Activated CD4-positive, alpha-beta T cell treated with anti-CD3 and anti-CD28 coated beads, Interleukin-2, amount 50 U/mL, for 4 hours (primary cell): Measurements from ENCODE around the gene KRTAP23-1.

Experiments used
- DNase-seq, 2 experiments: peaks; one replicate each; pipeline ENCODE4 v3.0.0-alpha.2; 2020

The KRTAP23-1 gene, protein sequence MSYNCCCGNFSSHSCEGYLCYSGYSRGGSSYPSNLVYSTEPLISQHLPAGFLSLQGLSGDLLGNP

GRCh38 chr21:30348506-30348905 lies at the start of gene KRTAP23-1:
KRTAP23-1 (minus strand) TSS chr21:30348606; CDS start chr21:30348606, 0 bp downstream.
- no peak for DNase-seq

DNA sequence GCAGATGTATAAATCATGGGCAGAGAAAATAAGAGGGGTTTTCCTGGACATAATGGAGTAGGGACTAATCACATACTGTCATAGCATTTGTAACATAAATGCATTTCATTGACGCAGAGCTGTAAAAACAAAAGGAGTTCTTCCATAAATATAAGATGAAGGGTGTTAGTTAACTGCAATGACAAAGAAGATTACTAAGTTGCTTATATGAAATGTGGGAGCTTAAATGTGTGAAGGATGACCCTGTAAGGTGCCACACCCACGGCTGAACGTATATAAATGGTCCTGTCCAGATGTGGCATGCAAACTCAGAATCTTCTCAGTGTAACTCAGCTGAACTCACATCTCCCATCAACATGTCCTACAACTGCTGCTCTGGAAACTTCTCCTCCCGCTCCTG lies 47.3 kb upstream of the KRTAP23-1 start, which contains the start of gene KRTAP13-1:
Gene KRTAP13-1, plus strand, starts transcription at position 301 of the 400 bp plus-strand sequence. Its CDS starts 56 bp downstream, at position 357.
- DNase-seq: no peak

DNA sequence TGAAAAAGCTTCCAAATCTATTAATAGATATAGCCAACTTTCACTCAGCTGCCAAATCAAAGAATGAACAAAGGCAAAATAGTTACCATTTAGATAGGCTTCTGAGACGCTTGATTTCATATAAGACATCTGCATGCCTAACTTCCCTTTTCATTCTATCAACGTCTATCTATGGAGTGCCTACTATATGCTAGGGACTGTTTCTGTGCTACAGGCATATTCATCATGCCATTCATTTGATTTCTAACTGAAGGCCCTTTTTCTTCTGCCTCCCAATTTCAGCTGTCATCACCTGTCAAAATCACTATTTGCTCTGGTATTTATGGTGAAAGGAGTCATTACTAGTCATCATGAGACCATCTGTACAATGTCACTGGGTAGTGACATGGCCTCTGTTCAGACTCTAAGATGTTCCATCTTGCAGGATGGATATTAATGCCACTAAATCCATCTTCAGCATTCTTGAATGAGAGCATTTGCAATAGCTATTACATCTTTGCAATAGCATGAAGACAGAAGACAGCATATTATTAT lies 43.2 kb upstream of the KRTAP23-1 start:
- DNase-seq: no peak

DNA sequence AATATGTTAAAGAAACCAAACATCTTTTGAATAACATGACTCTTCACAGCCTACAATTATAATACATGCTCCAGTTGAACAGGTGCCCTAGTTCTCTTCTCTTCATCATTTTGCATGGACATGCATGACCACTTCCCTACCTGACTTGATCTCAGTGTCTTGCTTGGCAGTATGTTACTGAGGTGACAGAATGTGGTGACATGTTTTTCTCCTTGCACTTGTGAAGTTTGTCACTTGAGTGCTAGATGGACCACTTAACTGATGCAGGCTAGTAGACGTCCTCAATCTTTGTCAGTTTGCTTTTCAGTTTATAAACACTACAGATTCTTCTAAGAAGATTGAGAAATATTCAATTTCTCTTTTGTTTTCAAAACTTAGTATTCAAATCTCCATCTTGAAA lies 33.8 kb upstream of the KRTAP23-1 start:
- no peak for DNase-seq

- no peak for DNase-seq
These were observed 23.8 kb upstream of the KRTAP23-1 start, which contains the start of gene KRTAP13-2 for GRCh38 chr21:30372139-30372770. KRTAP13-2 (minus strand) TSS chr21:30372271; CDS start chr21:30372213, 58 bp downstream.

- DNase-seq: no peak
These were observed 7.5 kb upstream of the KRTAP23-1 start for GRCh38 chr21:30355906-30356305.

DNA sequence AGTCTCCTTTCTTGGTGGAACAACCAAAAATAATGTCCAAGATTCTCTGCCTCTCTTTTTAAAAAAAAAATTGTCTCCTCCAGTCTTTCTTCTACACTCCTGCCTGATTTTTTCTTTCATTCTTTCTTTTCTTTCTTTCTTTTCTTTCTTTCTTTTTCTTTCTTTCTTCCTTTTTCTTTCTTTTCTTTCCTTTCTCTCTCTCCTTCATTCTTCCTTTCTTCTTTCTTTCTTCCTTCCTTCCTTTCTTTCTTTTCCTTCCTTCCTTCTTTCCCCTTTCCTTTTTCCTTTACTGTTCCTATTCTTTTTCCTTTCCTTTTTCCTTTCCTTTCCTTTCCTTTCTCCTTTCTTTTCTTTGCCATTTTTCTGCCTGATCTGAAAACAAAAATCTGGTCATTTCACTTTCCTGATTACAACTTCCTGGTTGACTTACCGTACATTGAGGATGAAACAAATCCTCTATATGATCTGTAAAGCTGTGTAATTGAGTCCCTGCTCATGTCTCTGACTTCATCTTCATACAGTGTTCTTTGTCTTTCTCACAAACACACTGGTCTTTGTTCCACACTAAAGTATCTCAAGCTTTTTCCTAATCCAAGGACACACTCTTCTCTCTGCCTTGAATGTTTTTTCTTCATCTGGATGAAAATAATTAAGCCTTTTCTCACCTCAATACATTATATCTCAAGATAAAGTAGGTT lies 6.1 kb upstream of the KRTAP23-1 start:
- no peak for DNase-seq

DNA sequence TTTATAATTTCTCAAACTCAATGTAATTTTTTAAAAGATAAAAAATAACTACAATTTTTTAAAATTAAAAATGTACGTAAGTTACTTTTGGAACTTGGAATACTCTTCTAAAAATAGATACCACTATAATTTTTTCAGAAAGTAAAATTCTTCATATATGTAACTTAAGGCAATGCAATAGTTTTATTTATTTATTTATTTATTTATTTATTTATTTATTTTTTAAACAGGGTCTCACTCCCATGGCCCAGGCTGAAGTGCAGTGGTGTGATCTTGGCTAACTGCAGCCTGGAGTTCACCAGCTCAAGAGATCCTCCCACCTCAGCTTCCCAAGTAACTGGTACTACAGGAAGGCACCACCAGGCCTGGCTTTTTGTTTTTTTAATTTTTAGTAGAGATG lies 3.1 kb upstream of the KRTAP23-1 start:
- DNase-seq: no peak

- no peak for DNase-seq
These were observed 1.2 kb upstream of the KRTAP23-1 start for GRCh38 chr21:30349572-30349971.

DNA sequence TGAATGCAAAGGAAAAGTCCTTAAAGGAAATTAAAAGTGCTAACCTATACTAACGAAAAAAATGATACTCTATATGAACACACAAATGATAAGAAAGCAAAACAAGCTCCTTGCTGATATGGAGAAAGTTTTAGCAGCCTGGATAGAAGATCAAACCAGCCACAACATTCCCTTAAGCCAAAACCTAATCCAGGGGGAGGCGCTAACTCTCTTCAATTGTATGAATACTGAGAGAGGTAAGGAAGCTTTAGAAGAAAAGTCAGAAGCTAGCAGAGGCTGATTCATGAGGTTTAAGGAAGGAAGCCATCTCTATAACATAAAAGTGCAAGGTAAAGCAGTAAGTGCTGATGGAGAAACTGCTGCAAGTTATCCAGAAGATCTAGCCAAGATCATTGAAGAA lies 3.4 kb downstream of the KRTAP23-1 start:
- no peak for DNase-seq

DNA sequence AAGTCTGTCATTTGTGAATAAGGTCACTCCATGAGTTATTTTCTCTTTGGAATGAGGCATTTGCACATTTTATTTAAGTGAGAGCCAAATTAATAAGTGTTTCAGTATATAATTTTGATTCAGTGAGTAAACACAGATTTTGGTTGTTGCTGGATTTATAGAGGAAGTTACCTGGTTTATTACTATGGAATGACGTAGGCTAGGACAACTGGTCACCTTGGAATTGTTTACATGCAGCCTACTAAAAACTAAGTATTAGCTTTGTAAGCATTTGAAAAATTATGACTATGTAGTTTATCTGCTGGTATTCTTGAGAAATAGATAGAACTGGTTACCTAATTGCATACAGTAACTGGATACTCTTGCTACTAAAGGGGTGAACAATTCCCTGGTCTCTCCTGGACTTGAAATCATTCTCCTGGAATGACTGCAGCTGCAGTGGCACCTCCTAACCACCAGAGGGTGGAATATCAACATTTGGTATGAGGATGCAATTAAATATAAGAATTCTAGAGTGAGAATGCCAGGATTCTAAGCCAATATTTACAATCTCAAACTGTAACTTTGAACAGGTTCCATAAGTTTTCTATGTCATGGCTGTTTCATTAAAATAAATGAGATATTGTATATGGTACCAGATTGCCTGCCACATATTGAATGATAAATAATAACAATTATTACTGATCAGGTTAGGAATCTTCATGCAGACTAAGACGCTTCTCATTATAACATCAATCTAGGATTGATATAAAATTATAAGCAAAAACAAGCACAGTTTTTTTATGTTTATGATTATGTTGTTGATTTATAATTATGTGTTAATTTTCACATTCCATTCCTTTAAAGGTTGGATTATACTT lies 7.5 kb downstream of the KRTAP23-1 start:
- peak; percentile 6 to 13 for DNase-seq

- no peak for DNase-seq
These were observed 9.7 kb downstream of the KRTAP23-1 start for GRCh38 chr21:30338717-30339116.

DNA sequence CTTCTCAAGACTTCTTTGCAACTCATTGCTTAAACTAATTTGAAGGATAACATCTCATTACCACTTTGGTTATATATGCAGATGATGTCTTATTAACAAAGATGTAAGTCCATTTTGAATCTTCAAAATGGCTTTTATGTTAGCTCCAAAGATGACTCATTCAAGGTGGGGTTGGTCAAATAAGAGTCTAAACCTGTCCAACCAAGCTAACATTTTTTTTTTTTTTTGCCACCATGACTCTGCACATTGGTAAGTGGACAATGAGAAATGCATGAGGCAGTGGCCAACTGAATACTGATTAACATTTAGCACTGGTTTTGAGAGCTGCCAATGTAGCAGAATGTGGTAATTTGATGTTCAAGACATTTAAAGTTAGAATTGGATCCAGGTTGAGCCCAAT lies 10.6 kb downstream of the KRTAP23-1 start:
- no peak for DNase-seq

GRCh38 chr21:30337276-30337744 lies 11.1 kb downstream of the KRTAP23-1 start, which contains the start of gene KRTAP27-1:
KRTAP27-1 (minus strand) TSS chr21:30337694; CDS start chr21:30337668, 26 bp downstream.
- no peak for DNase-seq

DNA sequence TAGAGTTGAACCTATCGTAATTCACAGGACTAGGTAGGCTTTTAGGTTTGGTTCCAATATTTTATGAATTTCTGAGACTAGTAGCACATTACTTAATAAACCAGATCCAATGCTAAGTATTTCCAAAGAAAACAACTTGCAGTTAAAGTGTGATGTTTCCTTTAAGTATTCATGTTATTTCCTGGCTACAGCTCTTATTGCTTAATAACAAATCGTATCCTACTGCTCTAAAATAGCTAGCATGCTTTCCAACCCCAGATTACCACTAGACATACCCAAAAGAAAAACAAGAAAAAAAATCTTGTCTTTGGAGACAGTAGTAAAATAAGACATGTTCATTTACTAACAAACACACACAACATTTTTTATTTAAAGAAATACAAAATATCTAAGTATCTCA lies 11.8 kb downstream of the KRTAP23-1 start:
- DNase-seq: no peak

GRCh38 chr21:30333736-30334135 lies 14.7 kb downstream of the KRTAP23-1 start:
- no peak for DNase-seq

DNA sequence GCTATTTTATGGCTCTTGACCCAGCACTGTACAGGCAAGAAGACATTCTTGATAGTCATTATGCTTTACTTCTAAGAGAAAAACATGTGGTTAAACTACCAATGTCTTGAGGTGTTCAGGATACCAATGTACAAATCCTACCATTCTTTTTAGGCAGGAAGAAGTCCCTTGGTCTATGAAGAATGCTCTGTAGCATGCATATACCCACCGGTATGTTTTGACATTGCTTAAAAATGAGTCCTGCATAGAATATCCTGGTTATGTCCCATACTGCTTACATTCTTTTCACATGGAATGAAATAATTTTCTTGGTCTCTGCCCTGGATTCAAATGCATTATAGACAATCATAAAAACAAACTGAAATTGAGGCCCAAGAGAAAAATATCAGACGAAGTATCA lies 15.7 kb downstream of the KRTAP23-1 start:
- no peak for DNase-seq

DNA sequence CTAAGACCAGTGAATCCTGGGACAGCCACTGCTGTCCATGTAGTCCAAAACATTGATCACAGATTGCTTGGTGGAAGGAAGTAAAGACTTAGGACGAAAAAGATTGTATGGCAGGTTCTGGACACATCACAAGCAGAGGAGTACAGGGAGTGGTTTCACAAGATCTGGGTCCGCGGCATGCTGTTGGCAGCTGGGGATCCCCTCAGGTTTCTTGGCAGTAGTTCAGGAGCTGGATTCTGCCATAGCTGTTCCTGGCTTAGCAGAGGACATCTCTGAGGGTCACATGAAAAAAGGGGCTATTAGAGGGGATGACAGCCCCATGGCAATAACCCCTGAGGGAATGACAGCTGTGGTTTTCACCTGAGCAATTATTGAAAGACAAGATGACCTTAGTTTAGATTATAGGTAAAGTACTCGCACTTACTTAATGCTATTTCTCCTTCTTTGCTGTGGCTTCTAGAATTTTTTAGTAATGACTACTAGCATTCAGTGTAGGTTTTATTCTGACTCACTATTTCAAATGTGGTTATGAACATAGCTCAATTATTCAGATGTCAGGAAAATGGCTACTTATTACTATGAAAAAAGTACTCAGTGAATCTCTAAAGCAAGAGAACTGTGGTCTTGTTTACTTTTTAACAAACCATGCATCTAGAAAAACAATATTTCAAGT lies 19.1 kb downstream of the KRTAP23-1 start:
- no peak for DNase-seq

DNA sequence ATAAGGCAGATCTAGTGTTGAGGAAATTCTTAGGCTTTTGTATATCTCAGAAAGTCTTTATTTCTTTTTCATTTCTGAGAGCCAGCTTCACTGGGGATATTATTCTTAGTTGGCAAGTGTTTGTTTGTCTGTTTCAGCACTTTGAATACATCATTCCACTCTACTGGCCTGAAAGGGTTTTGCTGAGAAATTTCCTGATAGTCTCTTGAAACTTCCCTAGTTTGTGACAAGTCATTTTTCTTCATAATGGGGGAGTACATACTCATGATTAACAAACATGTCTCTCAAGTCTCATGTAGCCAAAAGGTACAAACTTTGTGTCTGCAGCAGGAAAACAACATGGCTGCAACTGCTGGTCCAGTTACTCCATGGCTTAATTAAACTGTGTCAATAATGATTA lies 22.0 kb downstream of the KRTAP23-1 start:
- no peak for DNase-seq

GRCh38 chr21:30320215-30320614 lies 28.2 kb downstream of the KRTAP23-1 start, which contains the start of gene KRTAP26-1:
KRTAP26-1 (minus strand) TSS chr21:30320315; CDS start chr21:30320035, 280 bp downstream.
- DNase-seq: no peak

DNA sequence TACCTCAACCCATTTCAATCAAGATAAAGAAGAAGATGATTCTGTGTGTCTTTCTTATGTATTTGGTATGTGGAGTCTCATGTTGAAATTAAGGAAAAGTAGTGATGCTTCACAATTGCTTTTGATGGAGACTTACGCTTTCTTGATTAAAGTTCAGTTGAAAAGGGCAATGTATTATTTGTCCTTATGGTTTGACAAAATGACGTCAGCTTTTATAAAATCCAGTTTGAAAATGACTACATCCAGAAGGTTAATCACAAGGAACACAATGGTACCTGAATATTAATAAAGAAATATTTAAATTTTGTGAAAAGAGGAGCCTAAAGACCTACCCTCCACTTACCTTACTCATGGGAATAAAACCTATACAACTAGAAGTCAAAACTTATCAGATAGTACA lies 32.7 kb downstream of the KRTAP23-1 start:
- no peak for DNase-seq

- no peak for DNase-seq
These were observed 41.5 kb downstream of the KRTAP23-1 start for GRCh38 chr21:30306884-30307283.
